Fibroblast of lung (primary cell): ENCODE results near the gene STOX2.

Experiments used
- CTCF ChIP-seq, 2 donors: IDR thresholded peaks in 1 of 2; conservative IDR thresholded peaks in 1 of 2; 1 replicate in 1 of 2; 2 replicates in 1 of 2; pipeline ENCODE4 v1.5.1; 2011 to 2012; ENCODE audit warnings: low read length in 2 of 2, control low read depth in 1 of 2, inconsistent platforms in 1 of 2, low read depth in 1 of 2, mild to moderate bottlenecking in 1 of 2
- EZH2 ChIP-seq: IDR thresholded peaks from 2 replicates; pipeline ENCODE4 v1.5.1; 2012; ENCODE audit warnings: low read length, control low read depth, mild to moderate bottlenecking; ENCODE audit errors: missing control alignments

- TF ChIP-seq CTCF (conservative IDR thresholded peaks at IDR 0.05 in 1 of 2, IDR thresholded peaks at IDR 0.05 in 1 of 2; ENCODE audit: low read depth in 1 of 2, low read length in 2 of 2) (no peak), EZH2 (no peak)
These were observed 37.9 kb upstream of the STOX2 start for GRCh38 chr4:183867247-183867646.
